ENCODE results near the gene SRGAP1. TPM values are rescaled to one million over a fixed set of nuclear protein-coding genes. Genes with fewer than 3 reads are reported as not detected.

SRGAP1 gene
- total and polyA plus RNA-seq, 8 donors, result 0.70 to 37.9 (median 9.8) TPM

DNA sequence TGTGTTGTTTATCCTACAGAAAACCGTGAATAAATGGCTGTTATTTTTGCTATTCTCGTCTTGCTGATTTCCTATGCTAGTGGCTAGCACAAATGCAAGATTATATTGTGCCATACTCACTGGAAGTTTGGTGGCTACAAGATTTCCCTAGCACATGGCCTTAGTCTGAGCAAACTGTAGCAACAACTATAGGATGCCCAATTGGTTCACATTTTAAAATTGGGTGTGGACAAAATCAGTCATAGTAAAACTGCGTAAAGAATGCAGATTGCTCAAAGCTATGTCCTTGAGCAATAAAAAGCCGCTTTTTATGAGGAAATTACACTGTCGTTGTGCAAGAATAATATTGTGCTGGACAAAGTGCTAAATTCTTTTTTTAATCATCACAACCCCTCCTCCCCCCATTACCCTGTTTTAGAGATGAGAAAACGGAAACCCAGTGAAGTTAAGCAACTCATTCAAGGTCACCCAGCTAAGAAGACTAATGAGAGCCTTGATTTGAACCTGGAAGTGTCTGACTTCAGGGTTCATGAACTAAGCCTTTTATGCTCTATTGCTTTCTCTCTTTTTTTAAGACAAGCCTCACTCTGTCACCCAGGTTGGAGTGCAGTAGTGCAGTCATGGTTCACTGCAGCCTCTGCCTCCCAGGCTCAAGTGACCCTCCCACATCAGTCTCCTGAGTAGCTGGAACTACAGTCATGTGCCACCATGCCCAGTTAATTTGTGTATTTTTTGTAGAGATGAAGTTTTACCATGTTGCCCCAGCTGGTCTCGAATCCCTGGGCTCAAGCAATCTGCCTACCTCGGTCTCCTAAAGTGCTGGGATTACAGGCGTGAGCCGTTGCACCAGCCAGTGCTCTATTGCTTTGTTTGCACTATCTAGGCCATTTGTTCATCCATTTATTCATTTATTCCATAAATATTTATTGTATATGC, 73.6 kb downstream of the SRGAP1 start:
- peak overlapping the region; percentile 41 to 72 (median 64) for H3K27ac ChIP-seq
- TF ChIP-seq, protein P1, sequence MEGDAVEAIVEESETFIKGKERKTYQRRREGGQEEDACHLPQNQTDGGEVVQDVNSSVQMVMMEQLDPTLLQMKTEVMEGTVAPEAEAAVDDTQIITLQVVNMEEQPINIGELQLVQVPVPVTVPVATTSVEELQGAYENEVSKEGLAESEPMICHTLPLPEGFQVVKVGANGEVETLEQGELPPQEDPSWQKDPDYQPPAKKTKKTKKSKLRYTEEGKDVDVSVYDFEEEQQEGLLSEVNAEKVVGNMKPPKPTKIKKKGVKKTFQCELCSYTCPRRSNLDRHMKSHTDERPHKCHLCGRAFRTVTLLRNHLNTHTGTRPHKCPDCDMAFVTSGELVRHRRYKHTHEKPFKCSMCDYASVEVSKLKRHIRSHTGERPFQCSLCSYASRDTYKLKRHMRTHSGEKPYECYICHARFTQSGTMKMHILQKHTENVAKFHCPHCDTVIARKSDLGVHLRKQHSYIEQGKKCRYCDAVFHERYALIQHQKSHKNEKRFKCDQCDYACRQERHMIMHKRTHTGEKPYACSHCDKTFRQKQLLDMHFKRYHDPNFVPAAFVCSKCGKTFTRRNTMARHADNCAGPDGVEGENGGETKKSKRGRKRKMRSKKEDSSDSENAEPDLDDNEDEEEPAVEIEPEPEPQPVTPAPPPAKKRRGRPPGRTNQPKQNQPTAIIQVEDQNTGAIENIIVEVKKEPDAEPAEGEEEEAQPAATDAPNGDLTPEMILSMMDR (IDR thresholded peaks at IDR 0.05), result no peak
- TF ChIP-seq POLR2AphosphoS5 (IDR thresholded peaks at IDR 0.05), result peak in 1 of 3 donors; percentile 54
- no peak for TF ChIP-seq EP300 (IDR thresholded peaks at IDR 0.05)
- no peak for TF ChIP-seq POLR2A (IDR thresholded peaks at IDR 0.05)
- H3K9me3 ChIP-seq, result no peaks in the 10 kb centered on the region
- DNase-seq, result peak in 1 of 2 donors; percentile 28
- WGBS, 5 donors, result 63 to 82% (median 78%) methylated on average over 10 of the region's 10 CpGs
- intact Hi-C loops (cut with DNase I; ENCODE audit: low total_unique reads), result no loop called here
- no peak overlapping the region for H3K4me3 ChIP-seq
- H3K27me3 ChIP-seq, result no peaks in the 10 kb centered on the region
- H3K36me3 ChIP-seq, result no peaks in the 10 kb centered on the region
- H3K4me1 ChIP-seq, result peaks cover 17 to 55% (median 33%) of the 10 kb centered on the region in 4 donors

DNA sequence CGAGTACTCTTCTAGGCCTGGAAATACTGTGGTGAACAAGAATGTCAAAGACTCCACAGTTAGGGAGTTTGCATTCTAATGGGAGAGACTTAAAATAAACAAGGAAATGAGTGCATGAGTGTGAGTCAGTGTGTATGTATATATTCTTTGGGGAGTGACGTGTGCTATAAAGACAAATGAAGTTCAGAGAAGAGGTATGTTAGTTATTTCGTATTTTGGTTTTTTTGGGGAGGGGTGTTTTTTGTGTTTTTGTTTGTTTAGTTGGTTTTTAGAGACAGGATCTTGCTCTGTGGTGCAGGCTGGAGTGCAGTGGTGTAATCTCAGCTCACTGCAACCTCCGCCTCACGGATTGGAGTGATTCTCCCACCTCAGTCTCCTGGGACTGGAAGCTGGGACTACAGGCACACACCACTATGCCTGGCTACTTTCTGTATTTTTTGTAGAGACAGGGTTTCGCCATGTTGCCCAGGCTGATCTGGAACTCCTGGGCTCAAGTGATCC, 74.3 kb downstream of the SRGAP1 start:
- 55 to 71% (median 65%) methylated on average over 6 of the region's 6 CpGs for WGBS, 5 donors
- no peak overlapping the region for H3K4me3 ChIP-seq
- H3K27ac ChIP-seq, result peak overlapping the region; percentile 28 to 72 (median 51)
- H3K4me1 ChIP-seq, result peaks cover 17 to 51% (median 33%) of the 10 kb centered on the region in 4 donors
- no peaks in the 10 kb centered on the region for H3K9me3 ChIP-seq
- H3K36me3 ChIP-seq, result no peaks in the 10 kb centered on the region
- no peaks in the 10 kb centered on the region for H3K27me3 ChIP-seq
- intact Hi-C loops (cut with DNase I; ENCODE audit: low total_unique reads), result no loop called here
- peak in 1 of 3 donors; percentile 23 for TF ChIP-seq POLR2AphosphoS5 (IDR thresholded peaks at IDR 0.05)
- TF ChIP-seq, protein P1 (IDR thresholded peaks at IDR 0.05), result no peak
- DNase-seq, result peak in 1 of 2 donors; percentile 59

DNA sequence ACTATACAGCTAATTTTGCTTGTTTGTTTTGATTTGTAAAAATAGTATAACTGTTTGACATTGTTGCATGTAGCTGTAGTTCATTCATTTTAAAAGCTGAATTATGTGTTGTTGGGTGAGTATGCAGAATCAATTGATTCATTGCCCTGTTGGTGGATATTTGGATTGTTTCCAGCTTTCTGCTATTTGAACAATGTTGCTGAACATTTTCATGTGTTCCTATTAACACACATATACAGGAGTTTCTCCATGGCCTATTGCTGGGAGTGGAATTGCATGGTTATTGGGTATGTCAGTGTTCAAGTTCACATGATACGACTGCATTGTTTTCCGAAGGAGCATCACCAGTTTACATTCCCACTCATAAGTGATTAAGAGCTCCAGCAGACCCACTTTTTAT, 75.3 kb downstream of the SRGAP1 start:
- Histone ChIP-seq H3K36me3 (no peaks in the 10 kb centered on the region), H3K27me3 (no peaks in the 10 kb centered on the region), H3K27ac (no peak overlapping the region), H3K4me3 (no peak overlapping the region), H3K4me1 (peaks cover 17 to 42% (median 30%) of the 10 kb centered on the region in 4 donors), H3K9me3 (no peaks in the 10 kb centered on the region)
- no peak for DNase-seq
- WGBS, 5 donors, result 93 to 98% (median 96%) methylated on average over 2 of the region's 2 CpGs
- intact Hi-C loops (cut with DNase I; ENCODE audit: low total_unique reads), result no loop called here
- TF ChIP-seq EP300 (IDR thresholded peaks at IDR 0.05), result no peak
- TF ChIP-seq POLR2AphosphoS5 (IDR thresholded peaks at IDR 0.05), result no peak
- TF ChIP-seq, protein P1 (IDR thresholded peaks at IDR 0.05), result no peak
- TF ChIP-seq POLR2A (IDR thresholded peaks at IDR 0.05), result no peak

DNA sequence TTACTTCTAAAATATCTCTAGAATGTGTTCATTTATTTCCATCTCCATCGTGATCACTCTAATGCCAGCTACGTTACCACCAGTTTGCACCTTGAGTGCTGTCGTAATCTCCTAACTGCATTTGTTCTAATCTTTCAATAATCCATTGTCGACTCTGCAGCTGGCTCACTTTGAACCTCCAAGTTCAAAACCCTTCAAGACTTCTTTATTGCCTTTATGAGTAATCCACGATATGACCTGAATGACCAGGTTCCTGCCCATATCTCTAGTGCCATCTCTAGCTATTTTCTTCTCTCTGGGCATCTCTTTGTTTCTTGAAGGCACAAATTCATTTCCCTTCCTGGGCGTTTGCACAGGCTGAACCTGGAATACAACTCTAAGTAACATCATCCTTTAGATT, 76.7 kb downstream of the SRGAP1 start:
- Histone ChIP-seq H3K27me3 (no peaks in the 10 kb centered on the region), H3K27ac (no peak overlapping the region), H3K4me3 (no peak overlapping the region), H3K36me3 (no peaks in the 10 kb centered on the region), H3K9me3 (no peaks in the 10 kb centered on the region), H3K4me1 (peaks cover 10 to 31% (median 18%) of the 10 kb centered on the region in 4 donors)
- TF ChIP-seq, protein P1 (IDR thresholded peaks at IDR 0.05), result no peak
- TF ChIP-seq POLR2AphosphoS5 (IDR thresholded peaks at IDR 0.05) (no peak), EP300 (IDR thresholded peaks at IDR 0.05) (no peak), POLR2A (IDR thresholded peaks at IDR 0.05) (no peak)
- DNase-seq, result no peak
- WGBS, 5 donors, result 79 to 90% (median 90%) methylated on average over 6 of the region's 6 CpGs
- intact Hi-C loops (cut with DNase I; ENCODE audit: low total_unique reads), result no loop called here

Data from stomach (tissue), 9 donors.